Neural cell (in vitro differentiated cells): ENCODE measurements around the gene CACNB2.

Experiments used
- CTCF ChIP-seq: fragments of 450-650 bp; IDR thresholded peaks from 2 replicates; pipeline ENCODE4 v1.5.1; 2014; ENCODE audit warnings: antibody characterized with exemption, mild to moderate bottlenecking, moderate library complexity; ENCODE audit not compliant: poor library complexity, severe bottlenecking
- EP300 ChIP-seq: fragments of 450-650 bp; conservative IDR thresholded peaks from 2 replicates; pipeline ENCODE4 v1.6.1; 2014; ENCODE audit warnings: antibody characterized with exemption, mild to moderate bottlenecking, moderate library complexity; ENCODE audit not compliant: poor library complexity, severe bottlenecking
- RAD21 ChIP-seq: fragments of 450-650 bp; conservative IDR thresholded peaks from 2 replicates; pipeline ENCODE4 v1.6.1; 2014; ENCODE audit warnings: antibody characterized with exemption, mild to moderate bottlenecking, moderate library complexity
- REST ChIP-seq: IDR thresholded peaks from 2 replicates; pipeline ENCODE4 v1.6.1; 2012; ENCODE audit warnings: borderline replicate concordance
- TAF1 ChIP-seq: IDR thresholded peaks from 2 replicates; pipeline ENCODE4 v1.6.1; 2012; ENCODE audit warnings: low read depth

DNA sequence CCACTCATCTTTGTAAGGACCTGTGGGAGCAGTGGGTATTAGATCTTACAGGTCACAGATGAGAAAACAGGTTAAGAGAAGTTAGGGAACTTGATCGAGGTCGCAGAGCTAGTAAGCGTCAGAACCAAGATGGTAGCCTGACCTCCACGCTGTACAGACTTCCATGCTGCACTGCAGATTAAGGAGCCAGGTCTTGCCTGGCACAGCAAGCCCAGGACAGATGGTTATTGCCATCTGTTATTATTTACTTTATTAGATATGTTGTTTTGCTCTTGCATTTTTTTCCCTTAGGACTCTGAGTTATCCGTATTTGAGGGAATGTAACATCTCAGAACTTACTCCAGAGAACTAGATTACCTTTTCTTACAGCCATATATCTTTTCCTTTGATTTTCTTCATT is 363.9 kb downstream of the CACNB2 start:
- TF ChIP-seq RAD21 (no peak), EP300 (no peak), CTCF (no peak), REST (no peak), TAF1 (no peak)
